GOT3 (cell line): ENCODE data around the gene RGSL1.
"Not testable (repeated sequence)": the region's sequence is repeated elsewhere in the genome, so short reads cannot be mapped to it uniquely, and the experiment has no call there.

ENCODE experiments used
- DNase-seq: peaks from one replicate; lab custom pipeline; 2025; ENCODE audit warnings: mixed read lengths; lab: John Stamatoyannopoulos, UW

RGSL1 gene

GRCh38 chr1:182446033-182446669, 3.8 kb upstream of the RGSL1 start:
- no peak for DNase-seq

DNA sequence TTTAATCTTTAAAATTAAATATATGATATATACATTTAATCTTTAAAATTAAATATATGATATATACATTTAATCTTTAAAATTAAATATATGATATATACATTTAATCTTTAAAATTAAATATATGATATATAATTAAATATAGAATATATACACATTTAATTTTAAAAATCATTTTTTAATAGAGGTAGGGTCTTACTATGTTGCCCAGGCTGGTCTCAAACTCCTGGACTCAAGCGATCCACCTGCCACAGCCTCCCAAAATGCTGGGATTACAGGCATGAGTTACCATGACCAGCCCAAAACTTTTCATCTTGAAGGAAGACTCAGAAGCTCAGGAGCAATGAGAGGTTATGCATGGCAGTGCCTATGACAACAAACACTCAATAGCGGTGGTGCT, 2.8 kb upstream of the RGSL1 start:
- DNase-seq = not testable (repeated sequence)

DNA sequence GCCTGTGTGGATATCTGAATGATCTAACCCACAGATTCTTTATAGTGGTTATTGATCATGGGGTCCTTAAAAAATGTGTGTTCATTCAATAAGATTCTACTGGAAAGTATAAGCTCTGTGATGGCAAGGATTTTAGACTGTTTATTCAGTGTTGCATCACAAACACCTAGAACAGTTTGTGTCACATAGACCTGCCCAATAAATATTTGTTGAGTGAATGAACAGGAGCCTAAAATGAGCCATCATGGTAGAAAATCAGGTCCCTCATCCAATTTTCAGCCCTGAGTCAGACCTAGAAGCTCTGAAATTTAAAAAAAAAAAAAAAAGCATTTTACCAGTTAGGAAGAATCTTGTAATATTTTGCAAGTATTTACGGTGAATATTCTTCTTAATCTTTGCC, 2.3 kb upstream of the RGSL1 start:
- no peak for DNase-seq

- no peak for DNase-seq
Measured at GRCh38 chr1:182453631-182454030, 3.7 kb downstream of the RGSL1 start.

DNA sequence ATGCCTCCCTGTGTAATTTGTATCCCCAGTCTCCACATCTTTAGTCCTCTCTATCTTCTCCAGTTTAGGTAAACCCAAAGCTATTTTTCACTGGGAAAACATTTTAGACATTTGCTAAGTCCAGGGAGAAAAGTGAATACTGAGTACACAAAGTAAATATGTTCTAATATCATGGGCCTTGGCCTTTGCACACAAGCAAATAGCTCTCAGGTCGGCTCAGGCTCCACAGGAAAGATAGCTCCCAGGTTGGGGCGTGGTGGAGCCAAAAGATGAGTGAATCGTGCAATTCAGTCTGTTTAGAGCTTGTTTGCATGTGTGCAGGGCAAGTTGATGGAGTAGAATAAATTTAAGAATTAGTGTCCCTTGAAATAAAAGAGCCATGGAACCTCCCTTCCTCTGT, 7.9 kb downstream of the RGSL1 start:
- DNase-seq = no peak

DNA sequence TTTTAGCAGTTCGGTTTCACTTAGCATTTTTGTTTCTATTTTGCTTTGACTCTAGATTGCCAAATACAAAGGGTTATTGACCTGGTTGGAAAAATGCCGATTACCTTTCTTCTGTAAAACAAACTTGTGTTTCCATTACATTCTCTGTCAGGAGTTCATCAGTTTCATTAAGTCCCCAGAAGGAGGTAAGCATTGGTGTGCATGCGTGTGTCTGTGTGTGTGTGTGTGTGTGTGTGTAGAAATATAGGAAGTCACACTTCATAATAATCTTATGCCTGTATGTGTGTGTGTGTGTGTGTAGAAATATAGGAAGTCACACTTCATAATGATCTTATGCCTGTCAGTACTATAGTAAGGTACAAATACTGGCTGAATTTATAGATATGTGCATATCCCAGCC, 10.0 kb downstream of the RGSL1 start:
- no peak for DNase-seq

GRCh38 chr1:182460550-182460951, 10.6 kb downstream of the RGSL1 start:
- DNase-seq = no peak

GRCh38 chr1:182473556-182473955, 23.6 kb downstream of the RGSL1 start:
- no peak for DNase-seq

DNA sequence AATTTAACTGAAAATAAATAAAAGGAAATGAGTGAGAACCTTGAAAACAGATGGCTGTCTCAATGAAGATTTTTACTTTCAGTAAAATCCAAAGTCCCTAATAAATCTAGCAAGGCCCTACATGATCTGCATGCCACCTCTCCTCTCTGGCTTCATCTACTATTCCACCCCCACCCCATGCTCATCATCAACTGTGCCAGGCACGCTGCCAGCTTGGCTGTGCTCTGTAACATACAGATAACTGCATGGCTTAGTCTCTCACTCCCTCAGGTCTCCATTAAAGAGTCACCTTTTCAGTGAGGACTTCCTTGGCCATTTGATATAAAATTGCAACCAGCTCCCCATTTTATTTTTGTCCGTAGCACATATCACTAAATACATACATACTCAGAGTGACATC, 26.7 kb downstream of the RGSL1 start:
- DNase-seq = no peak

- no peak for DNase-seq
Measured at GRCh38 chr1:182478238-182478637, 28.3 kb downstream of the RGSL1 start.

DNA sequence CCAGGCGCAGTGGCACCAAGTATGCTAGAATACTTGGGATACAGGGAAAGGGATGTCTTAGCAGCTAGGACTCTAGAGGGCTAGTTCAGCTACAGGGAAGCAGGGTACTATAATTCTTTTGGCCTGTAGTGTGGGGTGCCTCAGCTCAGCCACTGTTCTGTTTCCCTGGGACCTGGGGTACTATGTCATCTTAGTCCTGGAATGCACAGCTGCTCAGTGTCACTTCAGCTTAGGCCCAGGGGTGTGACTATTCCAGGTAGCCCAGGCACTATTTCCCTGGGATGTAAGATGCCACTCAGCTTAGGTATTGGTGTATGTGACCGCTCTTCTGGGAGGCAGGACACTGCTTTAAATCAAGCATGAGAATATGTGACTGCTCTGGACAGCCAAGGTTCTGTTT, 34.1 kb downstream of the RGSL1 start:
- no peak for DNase-seq

- DNase-seq = no peak
Measured at GRCh38 chr1:182484531-182485257, 34.7 kb downstream of the RGSL1 start.

DNA sequence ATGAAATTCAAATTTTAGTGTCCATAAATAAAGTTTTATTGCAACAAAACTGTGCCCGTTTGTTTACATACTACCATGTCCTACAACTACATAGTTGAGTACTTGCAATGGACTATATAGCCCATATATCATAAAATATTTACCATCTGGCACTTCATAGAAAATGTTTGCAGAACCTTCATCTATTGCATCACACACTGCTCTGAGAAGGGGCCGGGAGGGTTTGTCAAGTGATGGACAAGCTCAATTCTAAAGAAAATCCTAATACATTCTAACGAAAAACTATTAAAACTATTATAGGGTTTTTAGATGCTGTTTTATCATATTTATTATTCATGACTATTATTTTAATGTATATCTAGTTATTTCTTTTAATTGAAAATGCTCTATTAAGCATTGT, 35.9 kb downstream of the RGSL1 start:
- DNase-seq = no peak

DNA sequence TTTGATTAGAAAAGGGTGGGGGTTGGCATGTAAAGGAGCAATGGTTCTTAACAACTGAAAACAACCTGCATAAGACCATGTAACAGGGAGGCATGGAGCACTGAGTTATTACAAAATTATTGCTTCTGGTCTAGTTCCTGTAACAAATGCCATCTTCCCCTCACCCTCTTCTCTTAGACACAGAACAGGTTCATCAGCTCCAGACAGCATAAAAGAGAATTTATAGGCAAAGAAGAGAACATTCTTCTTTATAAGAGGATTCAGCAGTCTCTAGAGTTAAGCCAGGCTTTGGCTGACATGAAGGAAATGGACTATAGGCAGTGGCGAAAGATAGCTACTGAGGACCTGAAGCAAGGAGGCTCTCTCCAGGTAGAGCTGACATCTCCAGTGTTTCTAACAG, 38.9 kb downstream of the RGSL1 start:
- no peak for DNase-seq

- DNase-seq = no peak
Measured at GRCh38 chr1:182493063-182493462, 43.1 kb downstream of the RGSL1 start.

GRCh38 chr1:182495002-182495401, 45.1 kb downstream of the RGSL1 start:
- no peak for DNase-seq

- no peak for DNase-seq
Measured at GRCh38 chr1:182495693-182496092, 45.7 kb downstream of the RGSL1 start.

- DNase-seq = no peak
Measured at GRCh38 chr1:182507685-182508084, 57.7 kb downstream of the RGSL1 start.

- no peak for DNase-seq
Measured at GRCh38 chr1:182515556-182515955, 65.6 kb downstream of the RGSL1 start.

DNA sequence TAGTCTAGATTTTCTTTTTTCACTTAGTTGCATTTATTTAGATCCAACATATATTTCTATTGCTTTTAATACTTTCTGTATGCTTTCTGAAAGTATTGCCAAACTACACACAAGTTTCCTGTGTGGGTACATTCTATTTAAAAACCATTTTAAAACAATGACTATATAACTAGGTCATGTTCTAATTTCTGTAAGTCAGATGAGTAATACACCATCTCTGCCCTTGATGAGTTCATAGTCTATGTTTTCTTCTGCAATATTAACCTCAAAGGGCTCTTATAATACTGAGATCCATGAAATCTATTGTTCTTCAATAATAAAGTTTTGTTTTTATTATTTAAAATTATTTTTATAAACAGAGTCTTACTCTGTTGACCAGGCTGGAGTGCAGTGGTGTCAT, 70.8 kb downstream of the RGSL1 start:
- DNase-seq = no peak

DNA sequence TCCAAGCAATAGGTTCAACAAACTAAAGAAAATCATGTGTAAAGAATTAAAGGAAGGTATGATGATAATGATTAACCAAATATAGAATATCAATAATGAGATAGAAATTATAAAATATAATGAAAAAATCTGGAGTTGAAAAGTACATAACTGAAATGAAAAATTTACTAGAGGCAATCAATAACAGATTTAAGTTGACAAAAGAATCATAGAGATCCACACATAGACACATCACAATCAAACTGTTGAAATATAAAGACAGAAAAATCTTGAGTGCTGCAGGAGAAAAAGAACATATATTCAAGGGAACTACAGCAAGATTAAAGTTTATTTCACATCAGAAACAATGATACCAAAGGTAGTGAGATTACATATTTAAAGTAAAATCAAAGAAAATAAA, 75.4 kb downstream of the RGSL1 start:
- DNase-seq = no peak

- DNase-seq = no peak
Measured at GRCh38 chr1:182527680-182528079, 77.7 kb downstream of the RGSL1 start.

- DNase-seq = not testable (repeated sequence)
Measured at GRCh38 chr1:182528206-182528605, 78.3 kb downstream of the RGSL1 start.

DNA sequence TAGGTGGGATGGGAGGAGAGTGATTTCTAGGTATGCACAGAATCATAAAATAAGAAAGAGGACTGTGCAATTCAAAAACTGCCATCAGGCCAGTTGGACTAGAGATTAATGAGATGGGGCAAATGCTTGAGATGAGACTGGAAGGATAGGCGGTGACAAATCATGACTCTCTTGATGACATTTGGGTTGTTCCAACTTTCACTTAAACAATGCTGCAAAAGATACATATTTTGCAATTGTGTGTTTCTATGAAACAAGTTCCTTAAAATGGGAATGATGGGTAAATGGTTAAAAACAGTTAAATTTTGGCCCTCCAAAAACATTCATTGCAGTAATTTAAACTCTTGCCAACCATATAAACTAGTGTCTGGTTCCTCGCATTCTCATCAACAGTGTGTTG, 84.0 kb downstream of the RGSL1 start:
- no peak for DNase-seq
